Measurements from ENCODE around the gene BRINP2.

GRCh38 chr1:177256153-177257075, 85.7 kb downstream of the BRINP2 start:
- TF ChIP-seq CREB1 (CRISPR knock-in tag; IDR thresholded peaks at IDR 0.05), result no peak
- TF ChIP-seq HMGXB4 (CRISPR knock-in tag; IDR thresholded peaks at IDR 0.05), result 0 out of 2 replicates have a peak, but pooled peaks have one; percentile 25
- no peak for TF ChIP-seq ETV6 (CRISPR knock-in tag; IDR thresholded peaks at IDR 0.05)
- peak; percentile 60 for TF ChIP-seq CTCF (IDR thresholded peaks at IDR 0.05)
- TF ChIP-seq USF2 (CRISPR knock-in tag; IDR thresholded peaks at IDR 0.05), result no peak
- TF ChIP-seq ATF6 (CRISPR knock-in tag; IDR thresholded peaks at IDR 0.05), result no peak
- no peak for TF ChIP-seq MAX (CRISPR knock-in tag; IDR thresholded peaks at IDR 0.05)
- no peak for TF ChIP-seq CBFB (CRISPR knock-in tag; IDR thresholded peaks at IDR 0.05; ENCODE audit: low read depth)
- TF ChIP-seq ATF3 (CRISPR knock-in tag; conservative IDR thresholded peaks at IDR 0.05), result no peak
